Heart left ventricle (tissue), 16 donors: ENCODE results near the gene HRH2. TPM values are rescaled to one million over a fixed set of nuclear protein-coding genes. Genes with fewer than 3 reads are reported as not detected.

Experiments used
- ATAC-seq, 4 donors: fragments of 200-7000 bp; cut with Tn5 transposase; one replicate each; pipeline ENCODE4 v1.9.1; 2020 to 2022; ENCODE audit warnings: moderate library complexity in 4 of 4, mild to moderate bottlenecking in 3 of 4, moderate number of reproducible peaks in 1 of 4
- DNase-seq, 5 donors: peaks; one replicate each; pipeline ENCODE4 v3.0.0-alpha.2; 2020
- H3K27ac ChIP-seq, 12 donors: fragments of 200-600 bp; sonication (generic) in 4 of 12; one replicate each; pipeline versions ENCODE4 v1.5.0 to v1.8.0; 2016 to 2022; ENCODE audit warnings: mild to moderate bottlenecking in 2 of 12
- H3K27me3 ChIP-seq, 9 donors: fragments of 200-600 bp; sonication (generic) in 2 of 9; one replicate each; pipeline versions ENCODE4 v1.5.1 to v1.8.0; 2016 to 2022; ENCODE audit warnings: mild to moderate bottlenecking in 3 of 9
- H3K36me3 ChIP-seq, 9 donors: fragments of 200-600 bp; sonication (generic) in 2 of 9; one replicate each; pipeline versions ENCODE4 v1.5.0 to v1.8.0; 2018 to 2022; ENCODE audit warnings: mild to moderate bottlenecking in 2 of 9
- H3K4me1 ChIP-seq, 12 donors: fragments of 200-600 bp; sonication (generic) in 4 of 12; one replicate each; pipeline versions ENCODE4 v1.5.0 to v1.8.0; 2016 to 2022; ENCODE audit warnings: mild to moderate bottlenecking in 3 of 12
- H3K4me3 ChIP-seq, 12 donors: fragments of 200-600 bp; sonication (generic) in 4 of 12; one replicate each; pipeline versions ENCODE4 v1.5.0 to v1.8.0; 2017 to 2022; ENCODE audit warnings: mild to moderate bottlenecking in 9 of 12, moderate library complexity in 4 of 12
- H3K9me3 ChIP-seq, 12 donors: fragments of 200-600 bp; sonication (generic) in 4 of 12; one replicate each; pipeline versions ENCODE4 v1.5.0 to v1.8.0; 2016 to 2022; ENCODE audit warnings: mild to moderate bottlenecking in 1 of 12
- CTCF ChIP-seq, 12 donors: fragments of 200-600 bp; sonication (generic) in 4 of 12; IDR thresholded peaks; one replicate each; pipeline versions ENCODE4 v1.5.0 to v1.8.0; 2018 to 2022; ENCODE audit warnings: antibody characterized with exemption in 12 of 12, mild to moderate bottlenecking in 5 of 12
- POLR2A ChIP-seq, 2 donors: fragments of 450-650 bp; IDR thresholded peaks; one replicate each; pipeline ENCODE4 v1.6.1; 2017; ENCODE audit warnings: antibody characterized with exemption in 2 of 2, mild to moderate bottlenecking in 2 of 2, moderate library complexity in 2 of 2
- WGBS, 4 donors: extraction: QIAGEN DNeasy Blood & Tissue Kit in 2 of 4; methylation state at CpG; one replicate each; pipeline versions ENCODE4 v1.1.5 to v1.1.7; 2013 to 2018; 5-methylcytosine and 5-hydroxymethylcytosine counted together
- intact Hi-C, 10 donors: fragments of 100-400 bp; cut with DNase I; formaldehyde crosslinking; loops; one replicate each; pipeline versions ENCODE4 v1.11.1 to v1.14.2; 2022
- polyA plus RNA-seq, 2 donors: library from polyadenylated mRNA; stranded (reverse); fragments of 200-250 nt; gene quantifications; one replicate each; pipeline ENCODE4 v1.2.3, GENCODE V29; 2013
- total RNA-seq, 9 donors: library from RNA; depleted of rRNA in 2 of 9; stranded (reverse); fragments of >200 nt in 2 of 9; fragmentation: NEBNext Ultra II Directional in 3 of 9; extraction: Animal tissue kit (Norgen Biotek cat#: 25700) in 3 of 9; gene quantifications; one replicate each; pipeline versions ENCODE4 v1.1.0 to v1.2.4, GENCODE V29; 2016 to 2023
- donor health status: ischemic (EF 13 %, LVEDD 7.1; RV severe dilation, severe dysfunction).
- donor health status: healthy with polysubstance abuse.
- donor health status: DM: no; HTN: yes; CAD: no.
- donor health status: DM: no; HTN: no; CAD: no.
- donor health status: ischemic (EF 25% LVEDD 6.9; RV normal size, moderate dysfunction).
- donor health status: ischemic (EF 25% LVEDD 5.7; RV mildly dilated, moderate dysfunction).
- donor health status: healthy.
- donor health status: DM: yes; HTN: yes; CAD: no.
- donor health status: ischemic (EF 35%, LVEDD 5.7; RV mildly dilated, moderate dysfunction).
- donor health status: nonischemic (EF 11% LVEDD 7.7; RV severe dilation, severe dysfunction).
- donor health status: DM: yes; HTN: yes; CAD: no.
- donor health status: PGD.
- donor health status: ischemic (EF 29% LVEDD 5.4; RV normal size, mild dysfunction).
- donor health status: nonischemic (EF 23%, LVEDD 6.1; RV moderate dilation, normal function).

HRH2 gene
- total and polyA plus RNA-seq, 11 donors = 26.0 to 66.0 (median 35.8) TPM

GRCh38 chr5:175672976-175673648 is 15.2 kb downstream of the HRH2 start:
- TF ChIP-seq POLR2A (IDR thresholded peaks at IDR 0.05) = no peak
- TF ChIP-seq CTCF (IDR thresholded peaks at IDR 0.05) = no peak
- H3K4me3 ChIP-seq = no peak overlapping the region
- H3K4me1 ChIP-seq = peaks cover 0 to 99% (median 27%) of the 10 kb centered on the region in 12 donors
- no peak for DNase-seq
- H3K9me3 ChIP-seq = no peaks in the 10 kb centered on the region
- H3K27me3 ChIP-seq = no peaks in the 10 kb centered on the region
- H3K36me3 ChIP-seq = no peaks in the 10 kb centered on the region
- intact Hi-C loops = no loop called here
- 54 to 67% (median 59%) methylated on average over 12 of the region's 12 CpGs for WGBS, 4 donors
- peak overlapping the region in 5 of 12 donors; percentile 9 to 60 (median 9) for H3K27ac ChIP-seq
- peak in 1 of 4 donors; percentile 23 for ATAC-seq

- WGBS, 4 donors = 65 to 75% (median 68%) methylated on average over 5 of the region's 5 CpGs
- ATAC-seq (no peak), DNase-seq (no peak)
- H3K27me3 ChIP-seq = no peaks in the 10 kb centered on the region
- H3K4me3 ChIP-seq = no peak overlapping the region
- peak overlapping the region in 4 of 12 donors; percentile 0 to 47 (median 24) for H3K27ac ChIP-seq
- peaks cover 0 to 93% (median 25%) of the 10 kb centered on the region in 12 donors for H3K4me1 ChIP-seq
- H3K9me3 ChIP-seq = no peaks in the 10 kb centered on the region
- intact Hi-C loops = no loop called here
- no peaks in the 10 kb centered on the region for H3K36me3 ChIP-seq
- no peak for TF ChIP-seq POLR2A (IDR thresholded peaks at IDR 0.05)
- TF ChIP-seq CTCF (IDR thresholded peaks at IDR 0.05) = no peak
Measured at GRCh38 chr5:175674731-175675346, 17.0 kb downstream of the HRH2 start.

GRCh38 chr5:175675873-175676272 is 18.0 kb downstream of the HRH2 start:
- peaks cover 0 to 92% (median 21%) of the 10 kb centered on the region in 12 donors for H3K4me1 ChIP-seq
- no peak for DNase-seq
- H3K4me3 ChIP-seq = no peak overlapping the region
- ATAC-seq = no peak
- H3K9me3 ChIP-seq = no peaks in the 10 kb centered on the region
- intact Hi-C loops = no loop called here
- H3K27ac ChIP-seq = peak overlapping the region in 2 of 12 donors; percentile 0 to 42
- no peaks in the 10 kb centered on the region for H3K27me3 ChIP-seq
- WGBS, 4 donors = 58 to 69% (median 64%) methylated on average over 10 of the region's 10 CpGs
- TF ChIP-seq POLR2A (IDR thresholded peaks at IDR 0.05) (no peak), CTCF (IDR thresholded peaks at IDR 0.05) (no peak)
- H3K36me3 ChIP-seq = no peaks in the 10 kb centered on the region

GRCh38 chr5:175677571-175677970 is 19.7 kb downstream of the HRH2 start:
- DNase-seq = no peak
- 60 to 70% (median 68%) methylated on average over 13 of the region's 13 CpGs for WGBS, 4 donors
- intact Hi-C loops = no loop called here
- Histone ChIP-seq H3K4me3 (no peak overlapping the region), H3K4me1 (peaks cover 0 to 85% (median 25%) of the 10 kb centered on the region in 12 donors), H3K27me3 (no peaks in the 10 kb centered on the region), H3K9me3 (no peaks in the 10 kb centered on the region), H3K36me3 (no peaks in the 10 kb centered on the region), H3K27ac (peak overlapping the region in 7 of 12 donors; percentile 12 to 87 (median 34))
- TF ChIP-seq CTCF (IDR thresholded peaks at IDR 0.05) (no peak), POLR2A (IDR thresholded peaks at IDR 0.05) (no peak)
- ATAC-seq = no peak
